HFF-Myc (cell line): ENCODE results near the gene RERE.

Experiments used
- DNase-seq: peaks from one replicate; pipeline ENCODE4 v3.0.0-alpha.2; 2011; ENCODE audit warnings: low read depth; ENCODE audit errors: extremely low read depth
- H3K4me3 ChIP-seq: replicated peaks from 2 replicates; pipeline ENCODE4 v1.5.1; 2011; ENCODE audit warnings: low read depth, mild to moderate bottlenecking, control low read depth, low read length
- CTCF ChIP-seq: IDR thresholded peaks from 2 replicates; pipeline ENCODE4 v1.5.1; 2012; ENCODE audit warnings: mild to moderate bottlenecking, low read depth, low read length, control low read depth; ENCODE audit errors: missing control alignments

The RERE gene

DNA sequence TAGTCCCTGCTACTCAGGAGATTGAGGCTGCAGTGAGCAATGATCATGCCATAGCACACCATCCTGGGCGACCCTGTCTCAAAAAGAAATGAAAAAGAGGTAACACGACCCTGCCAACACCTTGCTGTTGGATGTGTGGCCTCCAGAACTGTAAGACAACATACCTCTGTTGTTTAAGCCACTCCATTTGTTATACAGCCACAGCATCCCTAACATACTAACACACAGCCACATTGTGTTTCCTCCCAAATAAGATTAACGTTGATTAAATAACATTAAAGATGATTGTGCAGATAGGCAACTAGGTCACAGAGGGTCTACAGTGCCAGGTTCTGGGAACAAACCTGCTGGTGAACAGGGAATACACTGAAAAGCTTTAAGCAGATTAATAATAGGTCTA is 170.4 kb downstream of the RERE start:
- no peak for TF ChIP-seq CTCF
- no peak overlapping the region for H3K4me3 ChIP-seq
- no peak for DNase-seq

DNA sequence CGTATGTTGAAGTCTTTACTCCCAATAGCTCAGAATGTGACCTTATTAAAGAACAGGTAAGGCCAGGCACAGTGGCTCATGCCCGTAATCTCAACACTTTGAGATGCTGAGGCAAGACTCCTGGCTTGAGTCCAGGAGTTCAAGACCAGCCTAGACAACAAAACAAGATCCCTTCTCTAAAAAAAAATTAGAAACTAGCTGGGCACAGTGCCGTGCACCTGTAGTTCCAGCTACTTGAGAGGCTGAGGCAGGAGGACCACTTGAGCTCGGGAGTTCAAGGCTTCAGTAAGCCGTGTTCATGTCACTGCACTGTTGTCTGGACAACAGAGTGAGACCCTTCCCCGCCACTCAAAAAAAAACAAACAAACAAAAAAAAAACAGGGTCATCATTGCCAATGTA is 171.3 kb downstream of the RERE start:
- DNase-seq: no peak
- no peak overlapping the region for H3K4me3 ChIP-seq
- no peak for TF ChIP-seq CTCF

- DNase-seq: no peak
- no peak for TF ChIP-seq CTCF
- H3K4me3 ChIP-seq: no peak overlapping the region
These were observed 173.6 kb downstream of the RERE start for GRCh38 chr1:8643542-8644536.

DNA sequence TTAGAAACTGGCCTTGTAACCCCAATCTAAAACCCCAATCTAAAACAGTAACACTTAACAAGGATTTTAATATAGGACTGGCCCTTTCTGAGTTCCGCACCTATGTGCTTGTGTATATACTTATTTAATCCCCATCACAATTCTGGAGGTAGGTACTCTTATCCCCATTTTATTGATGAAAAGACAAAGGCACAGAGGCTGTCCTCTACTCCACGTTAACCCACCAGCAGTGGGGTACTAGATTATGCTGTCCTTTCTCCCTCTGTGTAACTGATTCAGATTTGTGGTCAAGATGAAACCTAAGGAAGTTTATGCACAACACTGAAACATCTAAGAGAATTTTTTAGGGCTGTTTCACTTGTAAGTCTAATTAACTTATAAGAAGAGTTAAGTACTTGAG is 175.3 kb downstream of the RERE start:
- no peak for DNase-seq

DNA sequence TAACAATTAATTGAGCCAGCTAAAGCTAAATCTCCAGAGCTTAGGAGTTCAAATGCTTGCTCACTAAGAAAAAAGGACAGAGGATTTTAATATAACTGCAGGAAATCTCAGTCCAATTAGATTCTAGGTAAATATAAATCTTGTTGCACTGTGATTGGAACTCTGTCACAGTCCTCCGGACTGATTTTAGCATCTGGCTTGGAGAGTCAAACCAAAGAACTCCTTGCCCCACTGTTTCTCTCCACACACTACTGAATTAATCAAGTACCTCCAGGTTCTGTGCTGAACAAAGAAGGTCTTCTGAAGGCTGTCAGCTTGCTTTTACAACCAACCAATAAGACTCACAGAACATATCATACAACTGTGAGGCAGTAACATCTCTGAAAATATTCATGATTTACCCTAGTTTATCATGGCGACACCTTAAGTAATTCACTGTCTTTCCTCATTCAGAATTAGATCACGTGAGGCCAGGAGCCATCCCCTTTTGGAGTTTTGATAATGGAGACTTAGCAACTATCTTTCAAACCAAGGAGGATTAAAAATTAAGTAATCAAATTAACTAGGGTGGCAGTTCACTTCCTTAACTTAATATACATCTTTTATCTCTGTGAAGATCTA is 176.0 kb downstream of the RERE start:
- DNase-seq: no peak
- TF ChIP-seq CTCF: no peak
- no peak overlapping the region for H3K4me3 ChIP-seq

More for the DNA sequence above, 175.3 kb downstream of the RERE start:
- H3K4me3 ChIP-seq: no peak overlapping the region
- TF ChIP-seq CTCF: no peak

- no peak overlapping the region for H3K4me3 ChIP-seq
- DNase-seq: no peak
- no peak for TF ChIP-seq CTCF
These were observed 176.5 kb downstream of the RERE start for GRCh38 chr1:8640950-8641349.
